Measurements from ENCODE around the gene SIGLEC11. TPM values are rescaled to one million over a fixed set of nuclear protein-coding genes. Genes with fewer than 3 reads are reported as not detected.
A peak's percentile ranks its signal among the peaks of the same experiment; 100 is the strongest.
"Not testable (repeated sequence)": the region's sequence is repeated elsewhere in the genome, so short reads cannot be mapped to it uniquely, and the experiment has no call there.

Gene SIGLEC11
- polyA plus RNA-seq, 3 donors = 4.9 to 6.6 (median 5.0) TPM

DNA sequence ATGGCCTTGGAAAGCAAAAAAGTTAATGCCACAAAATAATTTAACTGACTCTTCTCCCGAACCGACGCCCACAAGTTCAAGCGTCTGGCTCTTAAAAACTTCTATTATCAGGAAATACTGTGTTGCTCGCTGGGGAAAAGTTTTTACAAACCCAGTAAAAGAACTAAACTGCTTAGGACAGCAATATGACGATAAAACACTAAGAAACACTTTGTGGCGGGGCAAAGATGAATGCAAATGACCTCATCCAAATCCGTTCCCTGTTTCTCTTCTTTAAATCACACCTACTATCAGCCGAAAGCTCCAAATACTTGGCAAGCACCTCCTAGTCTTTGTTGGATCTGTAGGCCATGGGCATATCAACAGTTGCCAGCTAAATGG is 4.9 kb downstream of the SIGLEC11 start:
- DNase-seq (ENCODE audit: extremely low read depth in 1 of 11, low read depth in 9 of 11, low spot score in 4 of 11) = no peak

- peak in 1 of 11 donors; percentile 59 for DNase-seq (ENCODE audit: extremely low read depth in 1 of 11, low read depth in 9 of 11, low spot score in 4 of 11)
Observed at GRCh38 chr19:49954933-49955332, 6.0 kb downstream of the SIGLEC11 start.

- DNase-seq (ENCODE audit: extremely low read depth in 1 of 11, low read depth in 9 of 11, low spot score in 4 of 11) = peak in 3 of 11 donors; percentile 55 to 71 (median 68)
Observed at GRCh38 chr19:49954092-49954829, 6.7 kb downstream of the SIGLEC11 start.

GRCh38 chr19:49953416-49953815 is 7.6 kb downstream of the SIGLEC11 start:
- DNase-seq (ENCODE audit: extremely low read depth in 1 of 11, low read depth in 9 of 11, low spot score in 4 of 11) = no peak

DNA sequence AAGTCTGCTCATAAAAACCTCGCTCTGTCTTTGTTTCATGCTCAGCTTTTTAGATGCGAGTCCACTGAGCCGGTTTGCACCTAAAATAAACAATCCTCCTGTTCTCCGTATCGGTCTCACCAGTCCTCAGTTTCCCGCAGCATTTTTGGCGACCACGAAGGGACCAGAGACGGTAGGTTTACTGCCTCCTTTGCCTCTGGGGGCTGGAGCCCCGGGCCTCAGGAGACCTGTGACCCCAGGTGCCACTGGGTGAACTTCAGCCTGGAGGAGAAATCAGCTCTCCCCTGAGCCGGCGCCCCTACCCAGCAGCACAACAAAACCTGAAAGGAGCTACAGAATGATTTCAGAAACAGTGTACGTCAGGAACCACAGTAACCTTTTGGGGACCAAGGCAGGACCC is 8.1 kb downstream of the SIGLEC11 start:
- no peak for DNase-seq (ENCODE audit: extremely low read depth in 1 of 11, low read depth in 9 of 11, low spot score in 4 of 11)

DNA sequence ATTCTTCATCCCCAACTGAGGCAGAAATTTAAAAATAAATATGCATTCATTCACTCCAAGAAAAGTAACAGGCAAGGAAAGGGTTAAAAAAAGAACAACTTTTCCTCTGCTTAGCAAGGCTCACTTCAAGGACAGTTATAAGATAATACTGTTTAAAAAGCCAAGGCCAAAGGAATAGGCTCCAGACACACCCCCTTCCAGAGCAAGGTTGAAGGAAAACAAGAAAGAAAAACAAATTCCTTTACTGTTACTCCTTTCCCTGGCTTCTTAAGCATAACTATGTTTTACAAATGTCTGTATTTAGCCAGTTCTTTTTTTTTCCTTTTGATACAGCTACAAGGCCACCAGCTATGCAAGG is 8.5 kb downstream of the SIGLEC11 start:
- DNase-seq (ENCODE audit: extremely low read depth in 1 of 11, low read depth in 9 of 11, low spot score in 4 of 11) = no peak

GRCh38 chr19:49951806-49952478 is 9.0 kb downstream of the SIGLEC11 start:
- DNase-seq (ENCODE audit: extremely low read depth in 1 of 11, low read depth in 9 of 11, low spot score in 4 of 11) = no peak

- no peak for DNase-seq (ENCODE audit: extremely low read depth in 1 of 11, low read depth in 9 of 11, low spot score in 4 of 11)
Observed at GRCh38 chr19:49950956-49951526, 9.9 kb downstream of the SIGLEC11 start.

DNA sequence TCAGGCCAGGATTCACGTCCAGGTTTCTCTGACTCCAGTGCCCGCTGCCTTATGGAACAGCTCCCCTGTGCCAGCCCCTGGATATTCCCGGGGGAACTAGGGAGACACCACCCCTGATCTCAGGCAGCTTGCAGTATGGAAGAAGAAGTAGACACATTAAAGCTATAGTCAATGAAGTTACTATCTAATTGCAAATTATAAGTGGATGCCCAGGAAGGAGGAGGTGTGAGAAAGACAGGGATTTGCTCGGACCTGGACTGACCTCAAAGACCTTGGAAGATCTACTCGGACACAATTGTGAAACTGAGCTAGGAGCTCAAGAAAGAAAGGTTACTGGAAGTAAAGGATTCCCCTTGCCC is 10.4 kb downstream of the SIGLEC11 start:
- no peak for DNase-seq (ENCODE audit: extremely low read depth in 1 of 11, low read depth in 9 of 11, low spot score in 4 of 11)

- DNase-seq (ENCODE audit: extremely low read depth in 1 of 11, low read depth in 9 of 11, low spot score in 4 of 11) = no peak
Observed at GRCh38 chr19:49949742-49950589, 11.0 kb downstream of the SIGLEC11 start.

DNA sequence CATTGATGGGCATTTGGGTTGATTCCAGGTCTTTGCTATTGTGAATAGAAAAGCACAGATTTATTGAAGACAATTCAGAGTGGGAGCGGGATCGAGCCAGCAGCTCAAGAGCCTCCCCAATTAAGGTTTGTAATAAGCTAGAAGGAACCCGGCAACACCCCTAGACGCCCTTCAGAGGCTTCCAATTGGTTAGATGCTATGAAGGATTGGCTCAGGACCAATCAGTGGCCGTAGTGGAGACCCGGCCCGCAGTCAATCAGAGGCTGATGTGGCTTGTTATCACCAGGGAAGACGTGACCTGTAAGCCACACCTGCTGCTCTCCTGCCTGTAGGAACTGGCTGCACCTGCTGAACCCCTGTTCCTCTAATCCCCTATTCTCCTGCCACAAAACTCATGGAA is 14.6 kb downstream of the SIGLEC11 start:
- DNase-seq (ENCODE audit: extremely low read depth in 1 of 11, low read depth in 9 of 11, low spot score in 4 of 11) = no peak

DNA sequence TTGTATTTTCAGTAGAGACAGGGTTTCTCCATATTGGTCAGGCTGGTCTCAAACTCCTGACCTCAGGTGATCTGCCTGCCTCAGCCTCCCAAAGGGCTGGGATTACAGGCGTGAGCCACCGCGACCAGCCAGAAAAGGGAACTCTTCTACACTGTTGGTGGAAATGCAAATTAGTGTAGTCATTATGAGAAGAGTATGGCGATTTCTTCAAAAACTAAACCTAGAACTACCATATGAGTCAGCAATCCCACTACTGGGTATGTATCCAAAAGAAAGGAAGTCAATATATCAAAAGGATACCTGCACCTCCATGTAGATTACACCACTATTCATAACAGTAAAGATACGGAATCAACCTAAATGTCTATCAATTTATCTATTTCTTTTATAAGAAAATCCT is 16.4 kb downstream of the SIGLEC11 start:
- DNase-seq (ENCODE audit: extremely low read depth in 1 of 11, low read depth in 9 of 11, low spot score in 4 of 11) = not testable (repeated sequence)

DNA sequence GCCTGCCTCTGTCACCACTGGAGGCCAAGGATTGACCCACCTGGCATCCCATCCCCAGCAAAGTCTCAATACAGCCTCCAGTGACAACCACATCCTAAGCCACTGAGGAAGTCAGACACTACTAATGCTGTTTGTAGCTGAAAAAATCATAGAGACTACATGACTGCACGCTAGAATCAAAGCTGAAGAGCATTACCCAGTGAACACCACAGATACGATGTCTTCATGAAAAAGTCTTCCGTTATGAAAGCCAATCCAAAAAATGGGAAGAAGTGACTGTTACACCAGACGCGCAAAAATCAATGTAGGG is 20.5 kb downstream of the SIGLEC11 start:
- no peak for DNase-seq (ENCODE audit: extremely low read depth in 1 of 11, low read depth in 9 of 11, low spot score in 4 of 11)

DNA sequence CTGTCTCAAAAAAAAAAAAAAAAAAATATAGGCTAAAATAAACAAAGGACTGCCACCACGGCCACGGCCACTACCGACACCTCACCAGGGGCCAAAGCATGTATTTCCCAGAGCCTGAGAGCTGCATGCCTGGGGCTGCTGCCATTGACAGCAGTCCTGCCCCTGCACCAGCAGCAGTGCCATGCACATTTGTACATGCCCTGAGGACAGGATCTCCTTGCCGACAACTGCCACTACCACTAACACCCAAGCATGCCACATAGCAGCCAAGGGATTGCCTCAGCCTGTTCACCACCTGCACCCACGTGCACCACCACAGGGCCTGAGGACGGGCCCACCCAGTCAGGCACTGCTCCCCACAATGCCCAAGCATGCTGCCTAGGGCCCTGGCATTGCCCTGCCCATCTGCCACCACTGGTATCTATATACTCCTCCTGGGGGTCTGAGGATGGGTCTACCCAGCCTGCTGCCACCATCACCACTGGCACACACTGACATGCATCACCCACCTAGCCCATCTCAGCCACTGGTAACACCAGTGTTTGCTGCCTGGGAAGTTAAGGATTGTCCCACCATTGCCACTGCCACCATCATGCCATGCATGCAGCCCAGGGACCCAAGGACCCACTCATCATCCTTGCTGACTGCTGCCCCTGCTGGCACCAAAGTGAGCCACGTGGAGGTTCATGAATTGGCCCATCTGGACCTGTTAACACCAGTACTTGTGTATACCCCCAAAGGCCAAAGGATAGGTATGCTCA is 21.1 kb downstream of the SIGLEC11 start:
- DNase-seq (ENCODE audit: extremely low read depth in 1 of 11, low read depth in 9 of 11, low spot score in 4 of 11) = no peak

GRCh38 chr19:49938662-49939061 is 22.3 kb downstream of the SIGLEC11 start:
- DNase-seq (ENCODE audit: extremely low read depth in 1 of 11, low read depth in 9 of 11, low spot score in 4 of 11) = no peak

DNA sequence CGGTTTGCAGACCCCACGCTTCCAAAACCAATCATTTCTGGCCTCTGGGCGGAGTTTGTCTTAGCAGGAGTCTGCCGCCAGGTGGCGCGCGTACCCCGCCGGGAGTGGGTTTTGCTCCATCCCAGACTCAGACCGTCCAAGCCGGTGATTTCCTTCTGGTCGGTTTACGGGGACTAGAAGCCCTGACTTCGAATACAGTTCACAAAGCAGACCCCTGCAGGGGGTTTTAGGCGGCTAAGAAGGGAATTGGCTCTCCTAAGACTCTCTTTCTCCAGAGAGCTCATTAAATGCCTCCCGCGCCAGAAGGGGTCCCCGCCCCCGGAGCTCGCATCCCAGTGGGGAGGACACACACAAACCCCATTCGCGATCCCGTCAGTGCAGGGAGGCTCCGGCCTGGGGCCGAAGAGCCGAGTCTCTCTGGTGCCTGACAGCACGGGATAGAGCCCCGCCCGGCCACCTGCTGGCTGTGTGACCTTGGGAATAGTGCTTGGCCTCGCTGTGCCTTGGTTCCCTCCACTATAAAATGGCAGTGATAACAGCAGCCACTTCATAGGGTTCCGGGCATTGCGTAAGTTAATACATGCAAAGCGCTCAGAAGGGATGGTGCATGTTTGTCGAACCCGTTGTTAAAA is 23.1 kb downstream of the SIGLEC11 start:
- peak in 8 of 11 donors; percentile 51 to 79 (median 69) for DNase-seq (ENCODE audit: extremely low read depth in 1 of 11, low read depth in 9 of 11, low spot score in 4 of 11)

DNA sequence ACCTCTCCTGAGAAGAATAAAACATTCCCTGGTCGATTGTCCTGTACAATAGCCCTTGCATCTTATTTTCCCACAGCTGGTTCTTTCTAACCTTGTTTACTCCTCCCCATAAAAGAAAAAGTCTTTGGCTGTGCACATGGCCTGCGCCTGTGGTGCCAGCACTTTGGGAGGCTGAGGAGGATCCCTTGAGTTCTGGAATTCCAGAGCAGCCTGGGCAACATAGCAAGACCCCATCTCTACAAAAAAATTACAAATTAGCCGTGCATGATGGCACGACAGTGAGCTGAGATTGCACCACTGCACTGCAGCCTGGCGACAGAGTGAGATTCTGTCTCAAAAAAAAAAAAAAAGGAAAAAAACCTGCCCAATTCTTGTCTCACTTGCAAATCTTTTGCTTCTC is 24.4 kb downstream of the SIGLEC11 start:
- DNase-seq (ENCODE audit: extremely low read depth in 1 of 11, low read depth in 9 of 11, low spot score in 4 of 11) = no peak

DNA sequence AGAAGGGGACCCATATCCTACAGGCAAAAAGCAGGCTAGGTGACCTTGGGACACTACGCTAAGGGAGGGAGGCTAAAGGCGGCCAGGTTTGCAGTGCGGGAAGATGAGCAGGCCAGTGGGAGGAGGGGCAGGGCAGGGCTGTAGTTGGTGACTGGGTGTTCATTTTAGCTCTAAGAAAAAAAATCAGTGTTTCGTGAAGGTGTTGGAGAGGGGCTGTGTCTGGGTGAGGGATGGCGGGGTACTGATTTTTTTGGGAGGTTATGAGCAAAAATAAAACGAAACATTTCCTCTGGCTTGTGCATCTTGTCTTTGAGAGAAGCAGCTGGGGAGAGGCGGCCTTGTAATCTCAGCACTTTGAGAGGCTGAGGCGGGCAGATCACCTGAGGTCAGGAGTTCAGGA is 27.3 kb downstream of the SIGLEC11 start:
- no peak for DNase-seq (ENCODE audit: extremely low read depth in 1 of 11, low read depth in 9 of 11, low spot score in 4 of 11)

GRCh38 chr19:49932731-49933131 is 28.2 kb downstream of the SIGLEC11 start:
- DNase-seq (ENCODE audit: extremely low read depth in 1 of 11, low read depth in 9 of 11, low spot score in 4 of 11) = no peak

Data from renal cortex interstitium (tissue), 11 donors.